GM12892 (cell line): ENCODE results near the gene ADAR.
"Not testable (repeated sequence)": the region's sequence is repeated elsewhere in the genome, so short reads cannot be mapped to it uniquely, and the experiment has no call there.

Experiments
- POLR2A ChIP-seq: IDR thresholded peaks from 2 replicates; pipeline ENCODE4 v1.6.1; 2011; ENCODE audit warnings: low read depth, low read length, control low read depth
- TAF1 ChIP-seq: IDR thresholded peaks from 2 replicates; pipeline ENCODE4 v1.6.1; 2011; ENCODE audit warnings: low read depth, mild to moderate bottlenecking, control low read depth, low read length, borderline replicate concordance

GRCh38 chr1:154644724-154645123 lies 36.7 kb upstream of the ADAR start:
- TF ChIP-seq TAF1, POLR2A: not testable (repeated sequence)
